HepG2 (cell line): ENCODE results near the gene EBPL. TPM values are rescaled to one million over a fixed set of nuclear protein-coding genes. Genes with fewer than 3 reads are reported as not detected.

Experiments
- ARID5B ChIP-seq: IDR thresholded peaks from 2 replicates; pipeline ENCODE4 v1.4.0; 2020; ENCODE audit warnings: mild to moderate bottlenecking, missing genetic modification reagents
- GFI1 ChIP-seq: sonication (generic); formaldehyde crosslinking; IDR thresholded peaks from 2 replicates; pipeline ENCODE4 v1.5.0; 2020; ENCODE audit warnings: missing genetic modification reagents, mild to moderate bottlenecking, borderline replicate concordance
- IRF2 ChIP-seq: IDR thresholded peaks from 2 replicates; pipeline ENCODE4 v1.6.1; 2018; ENCODE audit warnings: missing genetic modification reagents, missing compliant biosample characterization
- ISL2 ChIP-seq: sonication (generic); formaldehyde crosslinking; IDR thresholded peaks from 2 replicates; pipeline ENCODE4 v1.5.0; 2020; ENCODE audit warnings: missing genetic modification reagents
- KIAA2018 ChIP-seq: sonication (generic); formaldehyde crosslinking; IDR thresholded peaks from 2 replicates; pipeline ENCODE4 v1.5.0; 2020; ENCODE audit warnings: mild to moderate bottlenecking, missing genetic modification reagents, borderline replicate concordance
- KLF12 ChIP-seq: sonication (generic); formaldehyde crosslinking; IDR thresholded peaks from 2 replicates; pipeline ENCODE4 v1.4.0; 2020; ENCODE audit warnings: missing genetic modification reagents, borderline replicate concordance
- NR3C1 ChIP-seq: sonication (generic); formaldehyde crosslinking; IDR thresholded peaks from 2 replicates; pipeline ENCODE4 v1.4.0; 2020; ENCODE audit warnings: missing genetic modification reagents
- ZNF138 ChIP-seq: sonication (generic); formaldehyde crosslinking; IDR thresholded peaks from 2 replicates; pipeline ENCODE4 v1.5.0; 2020; ENCODE audit warnings: mild to moderate bottlenecking, low read depth, missing genetic modification reagents
- ZNF549 ChIP-seq: sonication (generic); formaldehyde crosslinking; IDR thresholded peaks from 2 replicates; pipeline ENCODE4 v1.5.0; 2020; ENCODE audit warnings: missing genetic modification reagents
- ZNF83 ChIP-seq: sonication (generic); formaldehyde crosslinking; IDR thresholded peaks from 2 replicates; pipeline ENCODE4 v1.4.0; 2020; ENCODE audit warnings: missing genetic modification reagents, mild to moderate bottlenecking, borderline replicate concordance
- ZSCAN30 ChIP-seq: sonication (generic); formaldehyde crosslinking; IDR thresholded peaks from 2 replicates; pipeline ENCODE4 v1.5.0; 2020; ENCODE audit warnings: mild to moderate bottlenecking, missing genetic modification reagents
- ZSCAN31 ChIP-seq: sonication (generic); formaldehyde crosslinking; IDR thresholded peaks from 2 replicates; pipeline ENCODE4 v1.5.0; 2020; ENCODE audit warnings: low read depth, mild to moderate bottlenecking, missing genetic modification reagents
- polyA plus RNA-seq, 8 experiments: library from polyadenylated mRNA; depleted of rRNA in 3 of 8; stranded (reverse) in 7 of 8; unstranded in 1 of 8; fragments of >200 nt; fragmentation: Illumina TruSeq in 4 of 8; extraction: Trizol in 4 of 8; gene quantifications; 2 replicates each; pipeline versions ENCODE4 v1.2.1 to v1.2.3, GENCODE V29; 2011 to 2016; ENCODE audit warnings: low read depth in 4 of 8, missing spikeins in 1 of 8, mixed read lengths in 1 of 8; ENCODE audit not compliant: insufficient read depth in 1 of 8
- total RNA-seq, 5 experiments: library from RNA; depleted of rRNA; stranded (reverse); fragments of >200 nt; fragmentation: Illumina TruSeq; extraction: Trizol; gene quantifications; 2 replicates each; pipeline ENCODE4 v1.2.3, GENCODE V29; 2016; ENCODE audit warnings: low read depth in 1 of 5

EBPL gene
- total and polyA plus RNA-seq, 2 of the 13 experiments (the other 11 are each of a cell fraction or from before 2014, with no cell fraction given), result 96.5 to 152 TPM

DNA sequence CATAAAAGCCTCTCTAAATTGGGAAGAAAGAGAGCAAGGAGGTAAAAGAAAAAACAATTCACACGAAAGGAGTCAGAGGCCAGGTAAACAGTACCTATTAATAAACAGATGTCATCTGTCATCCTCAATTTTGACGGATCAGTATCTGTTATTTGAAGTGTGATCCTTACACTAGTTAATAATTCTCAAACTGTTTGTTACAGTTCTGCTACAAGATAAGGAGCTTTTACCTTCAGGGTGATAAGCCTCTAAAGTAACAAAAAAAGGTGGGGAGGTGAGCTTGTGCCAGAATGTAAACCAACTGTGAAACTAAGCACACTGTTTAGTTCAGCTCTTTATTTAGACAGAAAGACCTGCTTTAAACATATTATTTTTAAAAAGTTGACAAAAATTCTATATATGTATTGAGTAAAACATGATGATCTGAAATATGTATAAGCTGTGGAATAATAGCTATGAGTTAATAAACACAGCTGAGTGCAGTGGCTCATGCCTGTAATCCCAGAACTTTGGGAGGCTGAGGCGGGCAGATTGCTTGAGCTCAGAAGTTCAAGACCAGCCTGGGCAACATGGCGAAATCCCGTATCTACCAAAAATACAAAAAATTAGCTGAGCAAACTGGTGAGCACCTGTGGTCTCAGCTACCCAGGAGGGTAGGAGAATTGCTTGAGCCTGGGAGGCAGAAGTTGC lies 48.4 kb upstream of the EBPL start (continued):
- TF ChIP-seq KIAA2018 (no peak), ZNF83 (CRISPR knock-in tag) (no peak), NR3C1 (CRISPR knock-in tag) (no peak), ZNF138 (CRISPR knock-in tag) (no peak), ZNF549 (CRISPR knock-in tag) (no peak), ZSCAN31 (CRISPR knock-in tag) (peak; percentile 36; the same call in 1 of the 2 replicates), KLF12 (CRISPR knock-in tag) (no peak), IRF2 (CRISPR knock-in tag) (0 out of 2 replicates have a peak, but pooled peaks have one; percentile 29), ARID5B (CRISPR knock-in tag) (peak; percentile 89), ZSCAN30 (CRISPR knock-in tag) (no peak), GFI1 (peak; percentile 57; the same call in 1 of the 2 replicates), ISL2 (CRISPR knock-in tag) (peak; percentile 85)
